SK-N-SH (cell line): ENCODE data around the gene MAGI2. TPM values are rescaled to one million over a fixed set of nuclear protein-coding genes. Genes with fewer than 3 reads are reported as not detected.
A peak's percentile ranks its signal among the peaks of the same experiment; 100 is the strongest.

Experiments
- CTCF ChIA-PET: fragments of 300-600, 350-600 bp; formaldehyde crosslinking; extraction: SDS; loops from one replicate; lab custom pipeline; 2021; lab: Yijun Ruan, JAX
- POLR2A ChIA-PET: fragments of 350-600 bp; sonication (Branson Sonifier 250); formaldehyde crosslinking; extraction: SDS; loops from one replicate; lab custom pipeline; 2020; ENCODE audit warnings: antibody characterized with exemption, inconsistent platforms; lab: Yijun Ruan, JAX
- DNase-seq: peaks from one replicate; pipeline ENCODE4 v3.0.0; 2012
- H2AFZ ChIP-seq: fragments of 200-600 bp; sonication (generic); 2 replicates; pipeline ENCODE4 v1.8.1; 2016; ENCODE audit warnings: antibody characterized with exemption, mild to moderate bottlenecking, low read depth
- H3F3A ChIP-seq: fragments of 200-600 bp; sonication (generic); replicated peaks from 2 replicates; pipeline ENCODE3; 2016; ENCODE audit warnings: antibody characterized with exemption, mild to moderate bottlenecking; ENCODE audit not compliant: insufficient read depth
- H3K27ac ChIP-seq, 2 experiments: fragments of 200-500 bp in 1 of 2; fragments of 200-600 bp in 1 of 2; sonication (Bioruptor generic) in 1 of 2; sonication (generic), shearing (Covaris generic) in 1 of 2; 2 replicates each; pipeline versions ENCODE4 v1.5.1 to v1.6.1; 2014 to 2016; ENCODE audit warnings: low read depth in 2 of 2, inconsistent platforms in 1 of 2, low read length in 1 of 2, mild to moderate bottlenecking in 1 of 2, mixed read lengths in 1 of 2
- H3K27me3 ChIP-seq: fragments of 200-600 bp; sonication (generic), shearing (Covaris generic); 2 replicates; pipeline ENCODE4 v1.6.1; 2016; ENCODE audit warnings: mixed run types; ENCODE audit not compliant: insufficient read depth
- H3K36me3 ChIP-seq, 2 experiments: fragments of 200-500 bp in 1 of 2; fragments of 200-600 bp in 1 of 2; sonication (Bioruptor generic) in 1 of 2; sonication (generic) in 1 of 2; replicated peaks in 1 of 2; 2 replicates each; pipeline versions ENCODE3 to v1.5.1; 2014 to 2016; ENCODE audit warnings: low read length in 1 of 2, mild to moderate bottlenecking in 1 of 2; ENCODE audit not compliant: insufficient read depth in 2 of 2, control insufficient read depth in 1 of 2
- H3K4me1 ChIP-seq, 2 experiments: fragments of 200-500 bp in 1 of 2; fragments of 200-600 bp in 1 of 2; sonication (Bioruptor generic) in 1 of 2; sonication (generic), shearing (Covaris generic) in 1 of 2; 2 replicates each; pipeline versions ENCODE4 v1.5.1 to v1.6.1; 2014 to 2016; ENCODE audit warnings: low read depth in 1 of 2, low read length in 1 of 2, mixed run types in 1 of 2; ENCODE audit not compliant: insufficient read depth in 2 of 2, control insufficient read depth in 1 of 2
- H3K4me2 ChIP-seq: fragments of 200-600 bp; sonication (generic), shearing (Covaris generic); 2 replicates; pipeline ENCODE4 v1.6.1; 2017; ENCODE audit warnings: mixed run types
- H3K4me3 ChIP-seq, 2 experiments: fragments of 200-500 bp in 1 of 2; fragments of 200-600 bp in 1 of 2; sonication (Bioruptor generic) in 1 of 2; sonication (generic), shearing (Covaris generic) in 1 of 2; 2 replicates each; pipeline versions ENCODE4 v1.5.1 to v1.8.1; 2014 to 2016; ENCODE audit warnings: low read depth in 2 of 2, inconsistent platforms in 1 of 2, low read length in 1 of 2, mild to moderate bottlenecking in 1 of 2, mixed read lengths in 1 of 2, moderate library complexity in 1 of 2
- H3K79me2 ChIP-seq: fragments of 200-600 bp; sonication (generic); 2 replicates; pipeline ENCODE4 v1.8.1; 2017; ENCODE audit warnings: mild to moderate bottlenecking; ENCODE audit not compliant: insufficient read depth
- H3K9ac ChIP-seq: fragments of 200-600 bp; sonication (generic); 2 replicates; pipeline ENCODE4 v1.6.1; 2017; ENCODE audit warnings: mixed run types
- H3K9me2 ChIP-seq: fragments of 200-600 bp; sonication (generic); 2 replicates; pipeline ENCODE4 v1.6.1; 2017; ENCODE audit warnings: mixed run types
- H3K9me3 ChIP-seq: fragments of 200-600 bp; sonication (generic); 2 replicates; pipeline ENCODE4 v1.6.1; 2017; ENCODE audit warnings: mixed run types, mild to moderate bottlenecking, moderate library complexity
- H4K20me1 ChIP-seq: fragments of 200-600 bp; sonication (generic); 2 replicates; pipeline ENCODE4 v1.6.1; 2017; ENCODE audit warnings: mild to moderate bottlenecking, mixed run types; ENCODE audit not compliant: insufficient read depth
- EP300 ChIP-seq, 2 experiments: IDR thresholded peaks; 2 replicates each; pipeline versions ENCODE4 v1.4.0 to v1.6.1; 2012; ENCODE audit warnings: borderline replicate concordance in 1 of 2, low read depth in 1 of 2, low read length in 1 of 2
- FOSL2 ChIP-seq: IDR thresholded peaks from 2 replicates; pipeline ENCODE4 v1.4.0; 2012; ENCODE audit warnings: low read depth, mild to moderate bottlenecking, moderate library complexity, borderline replicate concordance
- FOXJ3 ChIP-seq: sonication (generic); formaldehyde crosslinking; IDR thresholded peaks from 2 replicates; pipeline ENCODE4 v1.5.1; 2020; ENCODE audit warnings: mild to moderate bottlenecking, missing genetic modification reagents
- IRF3 ChIP-seq: fragments of 150-350 bp; IDR thresholded peaks from 2 replicates; pipeline ENCODE4 v1.6.1; 2016; ENCODE audit warnings: mild to moderate bottlenecking, low read depth, low read length
- JUND ChIP-seq: IDR thresholded peaks from 2 replicates; pipeline ENCODE4 v1.4.0; 2012
- MEF2A ChIP-seq: IDR thresholded peaks from 2 replicates; pipeline ENCODE4 v1.4.0; 2012; ENCODE audit warnings: low read depth, borderline replicate concordance
- NFIC ChIP-seq: IDR thresholded peaks from 2 replicates; pipeline ENCODE4 v1.4.0; 2012; ENCODE audit warnings: borderline replicate concordance
- PBX3 ChIP-seq: IDR thresholded peaks from 2 replicates; pipeline ENCODE4; 2012
- RAD21 ChIP-seq: IDR thresholded peaks from 2 replicates; pipeline ENCODE4 v1.6.1; 2012; ENCODE audit warnings: mild to moderate bottlenecking, low read length
- RCOR1 ChIP-seq: fragments of 150-350 bp; IDR thresholded peaks from 2 replicates; pipeline ENCODE4 v1.6.1; 2017; ENCODE audit warnings: antibody characterized with exemption, low read length
- TCF12 ChIP-seq: IDR thresholded peaks from 2 replicates; pipeline ENCODE4 v1.4.0; 2012
- TEAD4 ChIP-seq: IDR thresholded peaks from 2 replicates; pipeline ENCODE4 v1.4.0; 2012; ENCODE audit warnings: mild to moderate bottlenecking, borderline replicate concordance; ENCODE audit not compliant: insufficient read depth
- WGBS: methylation state at CpG from one replicate; pipeline ENCODE4 v1.1.6; 2017; ENCODE audit warnings: low lambda C conversion rate; 5-methylcytosine and 5-hydroxymethylcytosine counted together
- polyA plus RNA-seq, 3 experiments: library from polyadenylated mRNA; depleted of rRNA; stranded (reverse); fragments of >200 nt; gene quantifications; 2 replicates each; pipeline ENCODE4 v1.2.3, GENCODE V29; 2012
- TF ChIP-seq, protein P1 (sequence below): fragments of 200-600 bp; sonication (generic); IDR thresholded peaks from 2 replicates; pipeline ENCODE4 v1.6.1; 2017; ENCODE audit warnings: antibody characterized with exemption, mild to moderate bottlenecking, moderate library complexity
- TF ChIP-seq, protein P2 (sequence below): fragments of 150-350 bp; IDR thresholded peaks from 2 replicates; pipeline ENCODE4 v1.6.1; 2017; ENCODE audit warnings: antibody characterized with exemption, low read length, low read depth, borderline replicate concordance

MAGI2 gene
- polyA plus RNA-seq, 1 of the 3 experiments (the other 2 are of a cell fraction) = 1.1 TPM

GRCh38 chr7:78099715-78100394 is 1353.6 kb downstream of the MAGI2 start:
- 72% methylated on average over 3 of the region's 3 CpGs for WGBS
- peak overlapping the region; percentile 47; the same call in 1 of the 2 replicates for H3K9ac ChIP-seq
- H2AFZ ChIP-seq = no peak overlapping the region; the same call in 1 of the 2 replicates
- peaks cover 0 to 20% of the 10 kb centered on the region in 2 experiments; a peak in 2 of 4 replicates for H3K4me1 ChIP-seq
- H3K9me3 ChIP-seq = no peaks in the 10 kb centered on the region
- CTCF ChIA-PET = interaction anchor here (0.9 to 1.0 kb wide), 2 partner anchors 35 to 166 kb away, joined by 3 read pairs; no protein-coding TSS in a partner anchor
- no peaks in the 10 kb centered on the region for H3K27me3 ChIP-seq
- TF ChIP-seq EP300 (IDR thresholded peaks at IDR 0.05; ENCODE audit: borderline replicate concordance in 1 of 2, low read depth in 1 of 2, low read length in 1 of 2) (peak in 1 of 2 experiments; percentile 72; a peak in 1 of 4 replicates), NFIC (peak; percentile 70; the same call in 1 of the 2 replicates), JUND (peak; percentile 56), MEF2A (0 out of 2 replicates have a peak, but pooled peaks have one; percentile 3), TEAD4 (0 out of 2 replicates have a peak, but pooled peaks have one; percentile 21), PBX3 (peak; percentile 83), TCF12 (peak; percentile 70), RAD21 (no peak), FOSL2 (peak; percentile 54), RCOR1 (no peak), IRF3 (no peak), FOXJ3 (CRISPR knock-in tag) (no peak)
- TF ChIP-seq, protein P1, sequence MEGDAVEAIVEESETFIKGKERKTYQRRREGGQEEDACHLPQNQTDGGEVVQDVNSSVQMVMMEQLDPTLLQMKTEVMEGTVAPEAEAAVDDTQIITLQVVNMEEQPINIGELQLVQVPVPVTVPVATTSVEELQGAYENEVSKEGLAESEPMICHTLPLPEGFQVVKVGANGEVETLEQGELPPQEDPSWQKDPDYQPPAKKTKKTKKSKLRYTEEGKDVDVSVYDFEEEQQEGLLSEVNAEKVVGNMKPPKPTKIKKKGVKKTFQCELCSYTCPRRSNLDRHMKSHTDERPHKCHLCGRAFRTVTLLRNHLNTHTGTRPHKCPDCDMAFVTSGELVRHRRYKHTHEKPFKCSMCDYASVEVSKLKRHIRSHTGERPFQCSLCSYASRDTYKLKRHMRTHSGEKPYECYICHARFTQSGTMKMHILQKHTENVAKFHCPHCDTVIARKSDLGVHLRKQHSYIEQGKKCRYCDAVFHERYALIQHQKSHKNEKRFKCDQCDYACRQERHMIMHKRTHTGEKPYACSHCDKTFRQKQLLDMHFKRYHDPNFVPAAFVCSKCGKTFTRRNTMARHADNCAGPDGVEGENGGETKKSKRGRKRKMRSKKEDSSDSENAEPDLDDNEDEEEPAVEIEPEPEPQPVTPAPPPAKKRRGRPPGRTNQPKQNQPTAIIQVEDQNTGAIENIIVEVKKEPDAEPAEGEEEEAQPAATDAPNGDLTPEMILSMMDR = no peak
- TF ChIP-seq, protein P2, sequence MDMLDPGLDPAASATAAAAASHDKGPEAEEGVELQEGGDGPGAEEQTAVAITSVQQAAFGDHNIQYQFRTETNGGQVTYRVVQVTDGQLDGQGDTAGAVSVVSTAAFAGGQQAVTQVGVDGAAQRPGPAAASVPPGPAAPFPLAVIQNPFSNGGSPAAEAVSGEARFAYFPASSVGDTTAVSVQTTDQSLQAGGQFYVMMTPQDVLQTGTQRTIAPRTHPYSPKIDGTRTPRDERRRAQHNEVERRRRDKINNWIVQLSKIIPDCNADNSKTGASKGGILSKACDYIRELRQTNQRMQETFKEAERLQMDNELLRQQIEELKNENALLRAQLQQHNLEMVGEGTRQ = no peak
- TF ChIP-seq, all 33 proteins: peak for 8
- DNase-seq = no peak
- POLR2A ChIA-PET = no interaction called here
- Histone ChIP-seq H3K36me3 (no peaks in the 10 kb centered on the region), H3K27ac (peak overlapping the region; percentile 11 to 92; a peak in 3 of 4 replicates), H3K9me2 (no peaks in the 10 kb centered on the region), H3F3A (peaks cover 30% of the 10 kb centered on the region), H3K4me2 (peak overlapping the region; percentile 20), H3K79me2 (no peaks in the 10 kb centered on the region), H4K20me1 (no peaks in the 10 kb centered on the region), H3K4me3 (no peak overlapping the region)
